NCI-H226 (cell line): Measurements from ENCODE around the gene SYT17.
A peak's percentile ranks its signal among the peaks of the same experiment; 100 is the strongest.

Experiments
- DNase-seq: peaks from one replicate; pipeline ENCODE4 v3.0.0-alpha.2; 2015

SYT17 gene

GRCh38 chr16:19266774-19267173, 98.7 kb downstream of the SYT17 start:
- no peak for DNase-seq

DNA sequence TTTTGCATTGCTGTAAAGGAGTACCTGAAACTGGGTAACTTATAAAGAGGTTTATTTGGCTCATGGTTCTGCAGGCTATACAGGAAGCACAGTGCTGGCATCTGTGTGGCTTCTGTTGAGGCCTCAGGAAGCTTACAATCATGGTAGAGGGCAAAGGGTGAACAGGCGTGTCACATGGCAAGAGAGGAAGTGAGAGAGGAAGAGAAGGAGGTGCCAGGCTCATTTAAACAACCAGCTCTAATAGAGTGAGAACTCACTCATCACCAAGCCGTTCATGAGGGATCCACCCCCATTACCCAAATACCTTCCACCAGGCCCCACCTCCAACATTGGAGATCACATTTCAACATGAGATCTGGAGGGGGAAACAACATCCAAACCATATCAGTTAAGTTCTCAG, 101.1 kb downstream of the SYT17 start:
- no peak for DNase-seq

GRCh38 chr16:19274165-19274797, 106.2 kb downstream of the SYT17 start:
- no peak for DNase-seq

DNA sequence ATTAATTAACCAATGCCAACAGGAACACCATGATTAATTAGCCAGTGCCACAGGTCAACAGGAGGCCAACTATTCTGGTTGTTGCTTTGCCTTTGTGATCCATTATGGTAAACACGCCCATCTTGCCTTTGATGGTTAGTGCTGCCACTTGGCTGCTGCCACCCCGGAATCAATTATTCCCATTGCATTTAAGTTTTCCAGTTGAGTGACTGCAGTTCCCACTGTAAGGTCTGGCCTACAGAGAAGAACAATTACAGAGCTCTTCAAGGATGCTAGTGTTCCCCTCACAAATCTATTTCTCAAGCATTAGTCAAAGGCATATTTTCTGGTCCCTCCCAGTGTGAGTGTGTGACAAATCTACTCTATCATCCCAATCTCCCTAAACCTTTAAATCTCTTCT, 110.4 kb downstream of the SYT17 start:
- no peak for DNase-seq

DNA sequence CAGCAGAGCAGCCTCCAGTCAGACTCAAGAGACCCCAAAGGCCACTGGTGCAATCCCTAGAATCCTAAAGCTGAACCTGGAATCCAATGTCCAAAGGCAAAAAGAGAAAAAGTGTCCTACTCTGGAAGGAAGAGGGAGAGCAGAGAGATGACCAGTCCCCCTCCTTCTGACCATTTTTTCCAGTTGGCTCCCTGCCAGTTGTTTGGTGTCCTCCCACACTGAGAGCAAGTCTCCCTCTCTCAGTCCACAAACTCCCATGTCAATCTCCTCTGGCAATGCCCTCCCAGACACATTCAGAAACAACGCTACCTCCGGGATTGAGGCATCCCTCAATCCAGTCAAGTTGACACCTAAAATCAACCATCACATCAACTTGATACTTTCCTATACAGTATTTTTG, 113.2 kb downstream of the SYT17 start:
- no peak for DNase-seq

GRCh38 chr16:19282101-19282500, 114.1 kb downstream of the SYT17 start:
- DNase-seq, result no peak

GRCh38 chr16:19283637-19284036, 115.6 kb downstream of the SYT17 start:
- no peak for DNase-seq

DNA sequence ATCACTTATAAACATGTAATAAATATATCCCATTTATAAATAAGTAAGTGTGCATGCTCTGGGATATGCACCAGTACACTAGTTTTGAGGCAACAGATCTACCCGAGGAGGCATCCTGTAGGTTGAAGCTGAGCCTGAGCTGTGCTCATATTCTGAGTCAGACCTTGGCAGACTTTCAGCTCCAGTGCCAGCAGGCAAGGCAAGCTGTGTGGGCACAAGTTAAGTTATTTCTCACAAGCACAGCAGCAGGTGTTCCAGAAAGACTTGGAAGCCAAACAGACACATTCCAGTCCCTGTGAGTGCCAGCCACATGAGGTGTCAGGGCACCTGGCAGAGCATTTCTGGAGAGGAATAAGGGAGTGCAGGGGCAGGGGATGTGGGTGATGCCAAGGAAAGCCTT, 116.2 kb downstream of the SYT17 start:
- DNase-seq, result peak; percentile 75

GRCh38 chr16:19285431-19285830, 117.4 kb downstream of the SYT17 start, which contains the start of gene CLEC19A:
Gene CLEC19A, plus strand, starts transcription at chr16:19285731. Its CDS starts 121 bp downstream, at chr16:19285852.
- DNase-seq, result no peak

GRCh38 chr16:19286827-19287226, 118.8 kb downstream of the SYT17 start:
- no peak for DNase-seq

- no peak for DNase-seq
These were observed 119.2 kb downstream of the SYT17 start for GRCh38 chr16:19287241-19287640.

DNA sequence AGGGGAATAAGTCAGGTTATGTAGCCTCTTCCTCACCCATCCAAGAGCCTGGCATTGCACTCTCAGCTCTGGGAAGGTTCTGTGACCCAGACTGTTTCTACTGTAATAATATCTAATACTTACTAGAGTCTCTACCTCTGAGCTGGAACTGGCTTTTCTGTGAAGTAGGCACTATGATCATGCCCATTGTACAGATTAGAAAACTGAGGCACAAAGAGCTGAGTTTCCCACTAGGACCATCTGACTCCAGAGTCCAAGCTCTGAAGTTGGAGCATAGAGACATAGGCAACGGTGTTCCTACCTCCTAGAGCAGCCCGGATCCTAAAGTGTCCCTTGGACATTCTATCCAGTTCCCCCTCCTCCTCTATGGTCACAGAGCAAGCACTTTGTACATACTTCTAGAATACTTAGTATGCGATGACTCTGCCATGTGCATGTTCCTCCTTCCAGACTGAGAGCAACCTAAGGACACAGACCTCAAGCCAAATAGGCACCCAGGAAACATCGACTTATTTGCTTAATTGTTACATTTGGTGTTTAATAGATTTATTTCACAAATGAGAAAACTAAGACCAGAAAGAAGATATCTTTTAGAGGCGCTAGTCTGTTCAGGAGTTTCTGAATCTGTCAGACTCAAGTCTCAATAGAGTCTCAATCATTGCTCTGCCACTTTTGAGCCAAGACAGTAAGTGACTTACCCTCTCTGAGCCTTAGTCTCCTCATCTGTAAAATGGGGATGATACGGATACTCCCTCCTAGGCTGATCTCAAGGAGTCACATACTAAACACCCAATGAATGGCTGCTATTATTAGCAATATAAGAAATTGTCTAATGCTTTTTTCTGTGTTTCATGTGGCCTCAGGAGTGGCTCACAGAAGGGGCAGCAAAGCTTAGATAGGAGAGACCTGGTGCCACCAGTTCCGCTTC, 121.1 kb downstream of the SYT17 start:
- no peak for DNase-seq

GRCh38 chr16:19289811-19290485, 121.9 kb downstream of the SYT17 start:
- no peak for DNase-seq

- DNase-seq, result no peak
These were observed 122.8 kb downstream of the SYT17 start for GRCh38 chr16:19290860-19291259.

DNA sequence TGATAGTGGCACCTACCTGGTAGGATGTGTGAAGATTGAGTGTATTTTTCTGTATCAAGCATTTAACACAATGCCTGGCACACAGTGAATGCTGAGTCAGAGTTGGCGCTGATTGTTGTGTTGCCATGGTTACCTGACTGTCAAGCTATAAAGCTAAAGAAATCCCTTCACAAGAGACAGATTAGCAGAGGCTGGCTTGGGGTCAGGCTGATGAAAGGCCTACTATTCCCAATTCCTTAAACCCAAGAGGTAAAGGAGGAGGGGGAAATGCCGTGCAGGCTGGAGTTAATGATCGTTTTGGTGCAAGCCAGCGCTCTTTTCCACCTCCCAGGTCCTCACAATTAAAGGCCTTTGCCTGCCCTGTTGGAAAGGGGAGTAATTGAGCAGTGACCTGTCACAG, 123.4 kb downstream of the SYT17 start:
- DNase-seq, result peak; percentile 7

DNA sequence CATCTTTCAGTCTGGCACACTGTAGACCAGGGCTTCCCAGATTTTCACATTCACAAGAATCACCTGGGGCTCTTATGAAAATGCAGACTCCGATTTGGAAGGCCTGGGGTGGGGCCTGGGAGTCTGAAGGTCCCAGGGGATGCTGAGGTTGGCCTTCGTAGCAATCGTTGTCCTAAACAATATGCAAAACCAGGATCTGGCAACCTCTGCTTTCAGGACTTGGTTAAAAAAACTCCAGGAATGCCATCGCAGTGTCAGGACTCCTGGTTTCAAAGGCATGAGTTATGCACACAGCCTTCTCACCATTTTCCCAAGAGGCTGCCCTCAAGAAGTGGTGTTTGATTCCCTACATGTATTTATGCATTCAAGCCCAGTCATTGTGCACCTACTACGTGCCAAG, 124.1 kb downstream of the SYT17 start:
- no peak for DNase-seq

DNA sequence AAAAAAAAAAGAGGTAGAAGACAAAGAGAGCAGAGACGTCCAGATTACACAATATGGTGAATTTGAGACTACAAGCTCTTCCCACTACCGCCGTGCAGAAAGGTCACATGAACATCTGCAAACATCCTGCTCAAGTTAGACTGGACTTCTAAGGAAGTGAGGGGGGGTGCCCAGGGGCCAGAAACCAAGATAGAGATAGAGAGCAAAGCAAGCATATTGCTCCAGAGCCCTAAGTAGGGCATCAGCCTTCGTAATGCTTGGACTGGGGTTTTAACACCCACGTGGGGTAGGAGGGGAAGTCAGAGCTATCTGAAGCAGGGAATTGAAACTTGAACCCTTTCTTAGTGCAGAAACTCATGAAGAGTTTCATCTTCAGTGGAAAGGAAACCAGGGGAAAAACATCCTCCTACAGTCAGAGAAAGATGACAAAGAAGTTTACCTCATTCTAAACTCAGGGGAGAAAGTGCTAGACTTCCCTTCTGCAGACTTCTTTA, 126.2 kb downstream of the SYT17 start:
- no peak for DNase-seq

- no peak for DNase-seq
These were observed 127.4 kb downstream of the SYT17 start for GRCh38 chr16:19295393-19295792.

GRCh38 chr16:19297454-19297853, 129.4 kb downstream of the SYT17 start:
- DNase-seq, result no peak

DNA sequence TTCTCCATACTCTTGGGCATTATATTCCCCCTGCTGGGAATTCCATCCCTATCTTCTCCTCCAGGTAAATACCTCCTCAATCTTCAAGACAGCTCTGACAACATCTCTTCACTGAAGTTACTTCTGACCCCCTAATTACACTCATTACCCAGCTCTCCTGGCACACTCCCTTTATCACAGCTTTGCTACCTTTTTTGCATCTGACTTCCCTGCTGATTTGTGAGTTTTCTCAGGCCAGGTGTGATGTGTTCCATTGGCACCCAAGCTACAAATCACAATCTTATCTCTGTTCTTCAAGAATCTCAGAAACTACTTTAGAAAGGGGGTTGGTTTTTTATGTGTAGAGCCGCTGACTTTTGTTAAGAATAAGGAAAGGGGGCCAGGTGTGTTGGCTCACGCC, 131.5 kb downstream of the SYT17 start:
- no peak for DNase-seq

- DNase-seq, result no peak
These were observed 133.9 kb downstream of the SYT17 start for GRCh38 chr16:19301931-19302330.

DNA sequence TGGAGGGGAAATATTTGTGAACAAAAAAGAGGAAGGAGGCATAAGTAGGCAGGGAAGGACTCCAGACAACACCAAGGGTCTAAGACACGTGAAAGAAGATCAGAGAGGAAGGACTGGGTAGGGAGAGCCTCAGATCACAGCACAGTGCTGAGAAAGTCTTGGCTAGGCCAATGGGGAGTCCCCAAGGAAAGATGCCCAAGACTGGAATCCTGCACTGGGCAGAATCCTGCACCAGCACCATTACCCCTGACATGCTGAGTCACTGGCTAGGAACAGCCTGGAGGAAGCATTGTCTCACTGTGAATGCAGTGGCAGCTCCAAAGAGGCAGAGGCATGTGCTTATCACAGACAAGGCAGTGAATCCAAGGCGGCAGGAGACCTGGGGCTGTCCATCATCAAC, 136.7 kb downstream of the SYT17 start:
- DNase-seq, result no peak

DNA sequence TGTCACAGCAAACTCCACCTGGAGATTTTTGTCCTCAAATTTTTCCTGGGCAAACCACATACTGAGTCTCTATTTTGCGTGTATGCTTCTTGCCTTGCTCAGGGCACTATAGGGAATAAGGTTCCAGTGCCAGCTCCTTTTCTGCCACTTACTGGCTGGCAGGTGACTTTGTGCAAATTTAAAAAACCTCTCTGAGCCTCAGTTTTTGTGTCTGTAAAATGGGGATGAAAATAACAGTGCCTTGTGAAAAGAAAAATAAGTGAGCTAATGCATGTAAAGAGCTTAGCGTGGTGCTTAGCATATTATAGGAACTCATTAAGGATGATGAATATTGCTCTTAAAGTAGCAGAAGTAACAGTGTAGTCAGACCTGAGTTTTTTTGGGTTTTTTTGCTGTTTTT, 137.4 kb downstream of the SYT17 start:
- DNase-seq, result no peak
